GM18867 (cell line): ENCODE measurements around the gene ADRB2.

Source experiments
- ATAC-seq: cut with Tn5 transposase; IDR thresholded peaks from one replicate; pipeline ENCODE4 v1.9.1; 2021; ENCODE audit warnings: mild to moderate bottlenecking, moderate library complexity; ENCODE audit not compliant: unreplicated experiment

Gene ADRB2

GRCh38 chr5:148830211-148830610 is 3.8 kb downstream of the ADRB2 start:
- no peak for ATAC-seq

GRCh38 chr5:148831590-148832565 is 5.5 kb downstream of the ADRB2 start:
- peak; percentile 85 for ATAC-seq

GRCh38 chr5:148833122-148833521 is 6.7 kb downstream of the ADRB2 start:
- ATAC-seq = no peak

- no peak for ATAC-seq
Measured at GRCh38 chr5:148833925-148834324, 7.5 kb downstream of the ADRB2 start.

GRCh38 chr5:148834689-148835088 is 8.3 kb downstream of the ADRB2 start:
- peak; percentile 77 for ATAC-seq

GRCh38 chr5:148836272-148837250 is 10.2 kb downstream of the ADRB2 start:
- no peak for ATAC-seq

GRCh38 chr5:148837383-148837782 is 11.0 kb downstream of the ADRB2 start:
- ATAC-seq = no peak

GRCh38 chr5:148838357-148838756 is 11.9 kb downstream of the ADRB2 start:
- no peak for ATAC-seq

- no peak for ATAC-seq
Measured at GRCh38 chr5:148839960-148840359, 13.5 kb downstream of the ADRB2 start.

- no peak for ATAC-seq
Measured at GRCh38 chr5:148840531-148840930, 14.1 kb downstream of the ADRB2 start.

GRCh38 chr5:148841519-148841918 is 15.1 kb downstream of the ADRB2 start:
- no peak for ATAC-seq

GRCh38 chr5:148842161-148842560 is 15.8 kb downstream of the ADRB2 start:
- no peak for ATAC-seq

GRCh38 chr5:148843510-148844318 is 17.3 kb downstream of the ADRB2 start:
- ATAC-seq = no peak

GRCh38 chr5:148844433-148845280 is 18.2 kb downstream of the ADRB2 start:
- no peak for ATAC-seq

GRCh38 chr5:148846930-148847329 is 20.5 kb downstream of the ADRB2 start:
- no peak for ATAC-seq

GRCh38 chr5:148847456-148847855 is 21.0 kb downstream of the ADRB2 start:
- no peak for ATAC-seq

- ATAC-seq = no peak
Measured at GRCh38 chr5:148848393-148849031, 22.1 kb downstream of the ADRB2 start.

GRCh38 chr5:148849461-148849860 is 23.1 kb downstream of the ADRB2 start:
- no peak for ATAC-seq

GRCh38 chr5:148850836-148851235 is 24.4 kb downstream of the ADRB2 start:
- no peak for ATAC-seq
